GM18909 (cell line): ENCODE data around the gene WWOX.

ENCODE experiments used
- ATAC-seq: cut with Tn5 transposase; IDR thresholded peaks from one replicate; pipeline ENCODE4 v1.9.1; 2021; ENCODE audit warnings: mild to moderate bottlenecking; ENCODE audit not compliant: unreplicated experiment, poor library complexity

The WWOX gene

DNA sequence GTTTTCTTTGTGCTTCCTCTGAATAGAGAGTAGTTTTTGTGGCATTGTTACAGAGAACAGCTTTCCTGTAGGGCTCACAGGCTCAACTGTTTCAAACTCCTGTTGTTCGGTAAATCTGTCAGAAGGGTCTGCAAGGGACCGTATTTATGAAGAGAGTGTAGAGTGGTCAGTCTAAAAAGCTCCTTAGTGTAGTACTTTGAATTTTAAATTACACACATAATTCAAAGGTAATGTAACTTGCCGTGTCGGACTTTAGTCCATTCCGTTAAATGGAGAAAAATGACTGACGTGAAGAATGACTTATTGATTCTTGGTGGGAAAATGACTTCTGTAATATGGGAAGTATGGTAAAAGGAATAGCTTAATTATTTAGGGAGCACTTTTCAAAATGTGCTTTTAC, 190.9 kb downstream of the WWOX start:
- ATAC-seq: no peak

DNA sequence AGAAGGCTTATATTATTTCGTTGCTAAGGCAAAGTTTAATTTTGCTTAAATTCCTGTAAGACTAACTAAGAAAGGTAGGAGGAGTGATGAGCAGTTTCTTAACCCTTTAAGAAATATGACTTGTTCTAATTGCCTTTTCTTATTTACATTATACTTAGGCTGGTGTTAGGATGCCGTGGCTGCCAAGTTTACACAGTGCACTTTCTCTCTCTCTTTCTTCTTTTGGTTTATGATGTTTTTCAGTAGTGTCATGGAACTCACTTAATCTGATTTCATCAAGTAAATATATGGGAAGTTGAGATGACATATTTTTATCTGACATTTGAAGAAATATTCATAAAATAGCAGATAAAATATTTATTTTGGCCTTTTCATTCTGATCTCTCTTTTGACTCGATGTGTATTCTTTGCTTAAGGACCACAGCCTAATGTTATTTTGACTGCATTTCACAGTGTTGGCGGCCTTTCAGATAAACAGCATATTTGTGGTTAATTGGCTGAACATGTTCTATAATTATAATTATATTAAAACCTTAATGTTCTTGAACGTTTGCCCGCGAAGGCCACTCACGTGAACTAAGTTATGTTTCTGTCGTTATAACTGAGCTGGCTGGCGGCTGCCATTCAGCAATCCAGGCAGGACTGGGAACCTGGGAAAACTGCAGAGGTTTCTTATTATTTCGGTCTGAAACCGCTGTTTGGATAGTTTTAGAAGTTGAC, 191.6 kb downstream of the WWOX start:
- no peak for ATAC-seq

DNA sequence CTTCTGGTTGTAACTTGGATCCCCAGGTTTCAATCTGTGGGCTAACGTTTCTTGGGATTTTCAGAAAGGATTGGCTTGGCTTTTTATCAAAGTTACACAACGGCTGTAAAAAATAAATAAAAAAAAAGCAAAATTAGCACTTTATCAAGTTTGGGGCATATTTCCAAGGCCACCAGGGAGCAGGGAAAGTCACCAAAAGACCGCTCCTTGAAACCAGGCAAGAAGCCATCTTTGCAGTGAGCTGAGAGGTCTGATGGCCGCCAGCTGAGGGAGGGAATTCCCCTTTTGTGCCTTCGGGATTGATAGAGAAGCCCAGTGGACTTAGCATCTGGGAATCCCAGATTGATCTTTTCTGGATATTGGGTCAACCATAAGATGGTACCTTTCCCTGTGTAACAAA, 192.2 kb downstream of the WWOX start:
- no peak for ATAC-seq

DNA sequence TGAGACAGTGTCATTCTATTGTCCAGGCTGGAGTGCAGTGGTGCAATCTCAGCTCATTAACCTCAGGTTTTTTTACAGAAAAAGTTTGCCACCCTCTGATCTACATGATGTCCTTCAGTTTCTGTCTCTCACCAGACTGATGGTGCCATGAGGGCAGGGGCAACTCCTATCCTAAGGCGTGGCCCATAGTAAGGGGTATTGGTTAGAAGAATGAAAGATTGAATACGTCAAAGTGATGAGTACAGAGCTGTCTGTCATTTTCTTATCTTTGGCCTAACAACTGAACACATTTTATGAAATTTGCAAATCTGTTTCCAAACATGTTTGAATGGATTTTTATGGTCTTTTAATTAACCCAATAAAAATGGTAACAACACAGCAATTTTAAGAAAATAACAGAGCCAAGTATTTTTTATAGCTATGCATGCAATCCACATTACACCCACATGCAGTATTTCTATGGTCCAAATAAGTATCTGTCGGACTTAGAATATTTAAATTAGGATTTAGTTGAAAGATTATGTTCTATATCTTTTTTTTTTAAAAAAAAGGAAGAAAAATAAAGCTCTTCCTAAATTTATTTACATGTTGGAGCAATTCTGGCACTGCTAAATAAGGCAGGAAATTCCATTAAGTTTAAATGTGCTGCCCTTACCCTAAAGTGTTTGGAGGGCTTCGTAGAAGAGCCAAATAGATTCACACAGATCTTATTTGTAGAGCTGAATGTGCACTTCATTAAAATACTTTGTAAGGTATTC, 192.8 kb downstream of the WWOX start:
- no peak for ATAC-seq

GRCh38 chr16:78292844-78293380, 193.5 kb downstream of the WWOX start:
- ATAC-seq: no peak

DNA sequence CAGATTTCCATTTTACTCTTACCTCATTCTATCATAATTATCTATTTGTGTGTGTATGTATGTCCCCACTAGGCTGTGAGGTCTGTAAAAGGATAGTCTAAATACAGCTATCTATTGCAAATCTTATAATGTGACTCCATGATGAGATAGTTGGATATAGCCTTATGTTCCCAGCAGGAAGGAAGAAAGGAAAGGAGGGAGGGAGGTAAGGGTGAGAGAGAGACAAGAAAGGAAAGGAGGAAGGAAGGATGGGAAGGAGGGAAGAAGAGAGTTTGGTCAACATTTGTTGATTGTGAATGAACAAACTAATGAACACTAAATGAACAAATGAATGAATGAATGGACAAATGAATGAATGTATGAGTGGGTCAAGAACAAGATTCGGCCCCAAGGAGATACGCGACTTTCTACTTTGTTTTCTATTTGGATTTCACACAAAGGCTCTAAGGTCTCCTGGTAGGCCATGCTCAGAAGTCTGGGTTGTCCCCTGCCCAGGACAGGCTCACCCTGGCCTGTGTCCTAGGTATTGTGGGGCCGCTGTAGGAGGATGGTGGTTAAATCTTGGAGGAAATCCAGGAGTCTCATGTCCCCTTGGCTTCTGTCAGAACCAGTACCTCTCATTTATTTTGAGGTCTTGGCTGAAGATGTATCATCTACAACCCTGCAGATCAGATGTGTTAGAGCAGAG, 195.2 kb downstream of the WWOX start:
- ATAC-seq: no peak

- ATAC-seq: no peak
Observed at GRCh38 chr16:78297066-78297666, 197.7 kb downstream of the WWOX start.

DNA sequence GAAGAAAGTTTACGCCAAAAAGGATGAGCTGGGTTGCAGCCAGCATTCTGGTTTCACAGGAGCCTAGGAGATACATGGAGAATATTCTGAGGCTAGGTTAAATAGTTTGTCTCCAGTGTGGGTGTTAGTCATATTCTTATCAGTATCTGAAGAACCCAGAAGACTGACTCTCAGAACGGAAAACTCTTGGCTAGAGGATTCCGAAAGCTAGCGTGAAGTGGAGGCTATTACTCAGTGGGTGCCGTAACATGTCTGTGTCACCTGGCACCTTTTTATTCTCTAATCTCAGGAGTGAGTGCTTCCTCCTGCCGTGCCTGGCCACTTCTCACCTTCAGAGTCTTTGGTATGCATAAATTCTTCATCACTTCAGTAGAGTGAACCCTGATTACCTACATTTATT, 199.5 kb downstream of the WWOX start:
- no peak for ATAC-seq

DNA sequence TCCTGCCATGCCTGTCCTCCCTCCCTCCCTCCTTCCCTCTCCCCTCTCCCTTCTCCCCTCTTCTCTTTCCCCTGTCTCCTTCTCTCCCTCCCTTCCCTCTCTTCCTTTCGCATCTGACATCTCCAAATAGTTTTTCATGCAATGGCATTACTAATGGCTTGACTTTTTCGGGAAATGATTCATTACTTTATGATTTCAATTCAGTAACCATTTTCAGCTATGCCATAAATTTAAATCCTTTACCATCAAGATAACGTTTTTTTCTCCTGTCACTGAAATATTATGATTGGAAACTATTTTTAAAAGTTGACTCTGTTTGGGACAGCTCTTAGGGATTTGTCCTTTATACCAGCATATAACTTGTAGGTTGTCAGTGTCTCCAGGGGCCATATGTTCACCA, 201.0 kb downstream of the WWOX start:
- no peak for ATAC-seq

DNA sequence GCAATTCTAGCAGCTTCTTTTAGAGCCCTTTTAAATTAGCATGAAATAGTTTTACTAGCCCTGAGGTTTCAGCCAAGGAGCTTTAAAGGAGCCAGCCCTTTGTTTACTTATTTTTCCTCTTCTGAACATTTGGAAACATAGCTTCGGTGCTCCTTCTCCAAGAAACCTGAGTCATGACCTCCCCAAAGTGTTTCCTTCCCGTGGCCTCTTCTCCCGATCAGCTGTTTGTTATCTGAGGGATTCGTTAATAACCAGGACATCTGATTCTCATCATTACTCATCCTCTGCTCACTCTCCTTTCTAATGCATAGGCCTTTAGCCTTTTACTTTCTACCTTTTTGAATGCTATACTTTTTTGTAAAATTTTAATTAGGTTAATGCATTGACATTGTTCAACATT, 204.5 kb downstream of the WWOX start:
- ATAC-seq: no peak

GRCh38 chr16:78306361-78306760, 206.9 kb downstream of the WWOX start:
- no peak for ATAC-seq

DNA sequence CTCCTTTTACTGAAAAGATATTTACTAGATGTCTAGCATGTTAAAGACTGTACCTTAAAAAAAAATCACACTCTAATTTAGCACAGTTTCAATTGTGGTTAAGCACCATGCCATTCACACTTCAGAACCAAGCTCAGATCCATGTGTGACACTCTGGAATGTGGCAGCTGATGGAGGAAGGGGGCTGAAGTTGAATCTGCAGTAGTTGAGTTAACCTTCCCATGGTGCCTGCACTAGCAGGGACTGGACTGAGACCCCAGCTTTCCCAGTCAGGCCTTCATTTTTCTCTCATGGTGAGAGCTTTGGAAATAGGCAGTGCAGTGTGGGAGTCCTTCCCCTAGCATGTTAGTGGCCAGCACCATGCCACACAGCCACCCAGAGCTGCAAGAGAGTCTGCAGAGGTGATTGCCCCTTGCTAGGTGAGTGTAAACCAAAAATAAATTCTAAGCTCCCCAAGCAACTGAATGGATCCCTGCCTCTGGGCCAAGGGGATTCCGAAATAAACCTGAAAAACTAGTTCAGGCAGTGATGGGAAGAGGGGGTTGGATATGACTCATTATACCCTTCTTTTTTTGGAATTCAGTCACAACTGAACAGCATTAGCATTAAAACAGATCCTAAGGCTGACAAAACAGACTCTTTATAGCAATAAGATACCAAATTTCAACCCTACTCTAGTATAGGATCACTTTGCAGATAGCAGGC, 208.5 kb downstream of the WWOX start:
- no peak for ATAC-seq

DNA sequence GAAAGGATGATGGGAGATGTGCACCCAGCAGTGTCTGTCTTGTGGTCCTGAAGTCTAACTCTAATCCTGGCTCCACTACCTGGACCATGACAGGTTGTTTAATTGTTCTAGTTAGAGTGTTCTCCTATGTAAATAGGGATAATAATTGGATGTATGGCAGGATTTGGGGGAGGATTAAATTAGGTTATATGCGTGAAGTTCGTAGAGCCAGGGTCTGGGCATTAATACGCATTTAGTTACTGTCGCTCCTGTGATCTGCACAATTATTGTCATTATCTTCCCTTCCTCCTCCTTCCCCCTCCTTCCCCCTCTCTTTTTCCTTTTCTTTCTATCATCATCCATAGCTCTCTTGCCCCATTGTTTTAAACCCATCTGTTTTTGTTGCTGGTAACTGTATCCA, 210.3 kb downstream of the WWOX start:
- ATAC-seq: no peak

DNA sequence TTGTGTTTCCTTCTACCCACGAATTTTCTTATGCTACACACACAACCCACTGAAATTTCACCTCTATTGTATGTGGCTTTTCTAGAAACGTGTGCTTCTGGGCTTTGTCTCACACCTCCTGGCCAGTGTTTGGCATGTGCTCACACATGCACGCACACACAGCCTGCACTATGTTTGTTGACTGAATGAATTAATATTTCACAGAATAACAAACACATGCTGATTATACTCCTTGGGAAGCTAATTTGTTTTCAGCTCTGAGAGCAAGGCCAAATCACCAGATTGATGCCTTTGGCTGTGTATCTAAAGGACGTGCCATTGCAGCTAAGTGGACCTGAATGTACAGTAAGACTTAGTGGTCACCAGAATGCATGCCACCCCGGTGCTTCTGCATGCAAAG, 210.7 kb downstream of the WWOX start:
- ATAC-seq: no peak

DNA sequence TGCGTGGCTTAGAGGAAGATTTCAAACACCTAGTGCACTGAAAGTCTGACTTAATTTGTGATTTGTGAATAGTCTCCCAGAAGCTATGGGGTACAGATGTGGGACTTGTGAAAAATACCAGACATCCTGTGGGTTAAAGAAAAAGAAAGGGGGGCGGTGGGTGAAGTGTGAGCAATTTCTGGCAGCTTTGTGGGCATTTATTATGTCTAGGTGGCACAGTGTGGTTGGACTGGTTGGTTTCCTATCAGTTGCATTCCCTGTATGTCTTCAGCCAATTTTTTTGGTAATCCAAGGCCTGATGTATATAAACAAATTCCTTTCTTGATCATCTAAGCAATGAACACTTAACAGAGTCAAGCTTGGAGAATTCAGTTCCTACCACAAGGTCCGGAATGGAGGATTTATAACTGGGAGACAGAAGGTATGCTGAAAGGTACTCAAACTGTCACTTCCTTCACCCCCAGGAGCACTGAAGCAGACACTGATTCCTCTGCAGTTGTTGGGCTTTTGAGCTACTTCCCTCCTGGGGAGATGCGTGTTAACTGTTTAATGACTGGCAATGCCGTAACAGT, 211.6 kb downstream of the WWOX start:
- peak; percentile 70 for ATAC-seq

DNA sequence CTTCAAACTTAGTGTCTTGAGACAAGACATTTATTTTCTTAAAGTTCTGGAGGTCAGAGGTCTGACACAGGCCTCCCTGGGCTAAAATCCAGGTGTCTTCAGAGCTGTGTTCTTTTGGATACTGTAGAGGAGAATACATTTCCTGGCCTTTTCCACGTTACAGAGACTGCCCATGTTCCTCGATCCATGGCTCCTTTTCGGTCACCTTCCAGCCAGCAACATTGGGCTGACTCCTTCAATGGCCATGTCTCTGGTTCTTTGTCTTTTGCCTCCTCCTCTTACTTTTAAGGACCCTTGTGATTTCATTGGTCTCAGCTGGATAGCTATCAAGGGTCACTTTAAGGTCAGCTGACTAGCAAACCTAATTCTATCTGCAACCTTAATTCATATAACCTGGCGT, 212.4 kb downstream of the WWOX start:
- ATAC-seq: no peak

- ATAC-seq: no peak
Observed at GRCh38 chr16:78317564-78318240, 218.2 kb downstream of the WWOX start.

DNA sequence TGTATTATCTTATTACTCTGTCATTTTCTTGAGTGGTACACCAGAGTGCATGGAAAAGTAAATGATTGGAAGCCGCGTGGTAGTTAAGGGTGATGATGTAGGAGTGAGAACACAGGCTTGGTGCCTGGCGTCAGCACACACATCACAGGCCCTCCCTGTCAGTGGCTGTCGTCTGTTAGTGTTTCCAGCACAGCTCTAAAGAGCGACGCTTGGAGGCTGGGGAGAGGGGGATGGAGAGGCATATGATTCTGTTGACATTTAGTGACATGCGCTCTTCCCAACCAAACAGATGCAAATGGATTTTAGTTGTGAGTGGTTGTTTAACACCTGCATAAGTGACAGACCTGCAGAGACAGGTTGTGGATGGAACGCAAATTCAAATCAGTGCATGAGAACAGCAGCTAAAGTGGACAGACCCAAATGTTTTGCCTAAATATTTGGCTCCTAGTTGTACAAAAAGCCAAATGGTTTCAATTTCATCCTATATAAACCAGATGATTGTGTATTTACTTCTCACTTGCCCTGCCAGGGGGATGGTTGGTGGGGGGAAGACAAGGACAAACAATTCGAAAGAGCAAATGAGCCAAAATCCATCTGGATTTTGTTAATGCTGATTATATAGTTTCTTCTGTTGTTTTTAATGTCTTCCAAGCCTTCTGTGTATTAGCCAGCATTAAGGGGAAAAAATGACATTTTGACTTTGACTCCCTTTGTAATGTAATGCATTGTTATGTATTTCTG, 222.3 kb downstream of the WWOX start:
- ATAC-seq: no peak

GRCh38 chr16:78323315-78323714, 223.9 kb downstream of the WWOX start:
- ATAC-seq: no peak
